ENCODE measurements around the gene SANBR. TPM values are rescaled to one million over a fixed set of nuclear protein-coding genes. Genes with fewer than 3 reads are reported as not detected.

The SANBR gene
- total RNA-seq, 2 donors from 2014 or later, result 5.2 to 6.9 TPM

DNA sequence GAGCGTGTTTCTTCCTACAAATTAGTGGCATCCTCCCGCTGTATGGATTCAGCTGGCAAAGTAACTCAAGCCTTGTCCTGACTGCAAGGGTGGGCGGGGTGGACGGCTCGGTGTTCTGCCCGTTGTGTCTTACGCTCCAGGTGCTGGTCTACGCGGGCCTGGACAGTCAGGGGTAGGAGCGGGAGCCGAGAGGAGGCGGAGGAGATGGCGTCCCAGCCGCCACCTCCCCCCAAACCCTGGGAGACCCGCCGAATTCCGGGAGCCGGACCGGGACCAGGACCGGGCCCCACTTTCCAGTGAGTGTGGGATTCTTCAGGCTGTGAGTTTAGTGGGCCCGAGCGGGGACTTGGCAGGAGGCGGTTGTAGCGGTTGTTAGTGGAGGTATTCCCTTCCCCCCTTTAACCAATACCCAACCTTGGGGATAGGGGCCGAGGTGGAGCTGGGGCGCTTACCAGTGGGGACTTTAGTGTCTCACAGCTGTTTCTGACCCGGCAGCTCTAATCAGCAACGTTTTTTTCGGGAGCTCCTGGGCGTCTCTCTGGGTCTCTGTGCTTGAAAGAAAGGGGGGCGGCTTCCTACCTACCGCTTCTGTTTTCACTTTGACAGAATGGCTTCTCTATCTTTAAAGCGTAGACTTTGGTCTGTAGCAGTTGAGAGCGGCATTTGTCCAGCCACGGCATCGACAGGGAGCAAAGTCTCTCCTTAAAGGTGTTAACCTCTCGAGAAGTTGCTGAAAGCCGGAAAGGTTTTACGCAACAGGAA lies 47.9 kb upstream of the SANBR start, which contains the start of the genes PEX13 and PUS10:
PEX13 (plus strand) TSS at position 165 of the 762 bp plus-strand sequence; CDS start at position 205, 40 bp downstream.
PUS10 (minus strand) TSS at position 700 of the 762 bp plus-strand sequence. CDS start 6,365 bp downstream, outside the sequence.
- peak within 1 kb of the TSS; percentile 79 to 91 for H3K4me3 ChIP-seq
- no peaks in the 10 kb centered on the region for H3K9me3 ChIP-seq
- ATAC-seq (peak; percentile 85), DNase-seq (peak; percentile 70 to 84 (median 76))
- no peaks in the 10 kb centered on the region for H3K36me3 ChIP-seq (replicated peaks in 1 of 2; ENCODE audit: insufficient read depth in 1 of 2, low read depth in 2 of 2)
- H3K4me1 ChIP-seq, result peaks cover 49% of the 10 kb centered on the region
- intact Hi-C loops (cut with DNase I), result no loop called here
- H3K27me3 ChIP-seq, result no peaks in the 10 kb centered on the region
- 0% methylated on average over 32 to 34 of the region's 39 CpGs for WGBS, 2 donors
- TF ChIP-seq, protein P1, sequence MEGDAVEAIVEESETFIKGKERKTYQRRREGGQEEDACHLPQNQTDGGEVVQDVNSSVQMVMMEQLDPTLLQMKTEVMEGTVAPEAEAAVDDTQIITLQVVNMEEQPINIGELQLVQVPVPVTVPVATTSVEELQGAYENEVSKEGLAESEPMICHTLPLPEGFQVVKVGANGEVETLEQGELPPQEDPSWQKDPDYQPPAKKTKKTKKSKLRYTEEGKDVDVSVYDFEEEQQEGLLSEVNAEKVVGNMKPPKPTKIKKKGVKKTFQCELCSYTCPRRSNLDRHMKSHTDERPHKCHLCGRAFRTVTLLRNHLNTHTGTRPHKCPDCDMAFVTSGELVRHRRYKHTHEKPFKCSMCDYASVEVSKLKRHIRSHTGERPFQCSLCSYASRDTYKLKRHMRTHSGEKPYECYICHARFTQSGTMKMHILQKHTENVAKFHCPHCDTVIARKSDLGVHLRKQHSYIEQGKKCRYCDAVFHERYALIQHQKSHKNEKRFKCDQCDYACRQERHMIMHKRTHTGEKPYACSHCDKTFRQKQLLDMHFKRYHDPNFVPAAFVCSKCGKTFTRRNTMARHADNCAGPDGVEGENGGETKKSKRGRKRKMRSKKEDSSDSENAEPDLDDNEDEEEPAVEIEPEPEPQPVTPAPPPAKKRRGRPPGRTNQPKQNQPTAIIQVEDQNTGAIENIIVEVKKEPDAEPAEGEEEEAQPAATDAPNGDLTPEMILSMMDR (IDR thresholded peaks at IDR 0.05), result no peak
- TF ChIP-seq POLR2A (IDR thresholded peaks at IDR 0.05), result peak; percentile 30 to 76 (median 75)
- H3K27ac ChIP-seq, result peak within 1 kb of the TSS; percentile 84 to 95 (median 92)

GRCh38 chr2:61018318-61018755 lies 47.3 kb upstream of the SANBR start:
- no peaks in the 10 kb centered on the region for H3K36me3 ChIP-seq (replicated peaks in 1 of 2; ENCODE audit: insufficient read depth in 1 of 2, low read depth in 2 of 2)
- no peaks in the 10 kb centered on the region for H3K27me3 ChIP-seq
- H3K4me1 ChIP-seq, result peaks cover 43% of the 10 kb centered on the region
- H3K4me3 ChIP-seq, result peak overlapping the region; percentile 79 to 91
- intact Hi-C loops (cut with DNase I), result no loop called here
- DNase-seq (no peak), ATAC-seq (no peak)
- WGBS, 2 donors, result 0% methylated on average over 7 of the region's 7 CpGs
- TF ChIP-seq, protein P1 (IDR thresholded peaks at IDR 0.05), result no peak
- no peak for TF ChIP-seq POLR2A (IDR thresholded peaks at IDR 0.05)
- no peaks in the 10 kb centered on the region for H3K9me3 ChIP-seq
- H3K27ac ChIP-seq, result peak overlapping the region; percentile 84 to 95 (median 92)

GRCh38 chr2:61018798-61019197 lies 46.9 kb upstream of the SANBR start:
- Histone ChIP-seq H3K27ac (peak overlapping the region in 3 of 4 donors; percentile 84 to 95 (median 94)), H3K27me3 (no peaks in the 10 kb centered on the region), H3K4me1 (peaks cover 39% of the 10 kb centered on the region), H3K9me3 (no peaks in the 10 kb centered on the region), H3K36me3 (replicated peaks in 1 of 2; ENCODE audit: insufficient read depth in 1 of 2, low read depth in 2 of 2) (no peaks in the 10 kb centered on the region), H3K4me3 (peak overlapping the region in 1 of 2 donors; percentile 91)
- WGBS, 2 donors, result 8 to 10% methylated on average over 6 of the region's 6 CpGs
- intact Hi-C loops (cut with DNase I), result no loop called here
- ATAC-seq, result no peak
- TF ChIP-seq POLR2A (IDR thresholded peaks at IDR 0.05), result no peak
- TF ChIP-seq, protein P1 (IDR thresholded peaks at IDR 0.05), result no peak
- DNase-seq, result no peak

DNA sequence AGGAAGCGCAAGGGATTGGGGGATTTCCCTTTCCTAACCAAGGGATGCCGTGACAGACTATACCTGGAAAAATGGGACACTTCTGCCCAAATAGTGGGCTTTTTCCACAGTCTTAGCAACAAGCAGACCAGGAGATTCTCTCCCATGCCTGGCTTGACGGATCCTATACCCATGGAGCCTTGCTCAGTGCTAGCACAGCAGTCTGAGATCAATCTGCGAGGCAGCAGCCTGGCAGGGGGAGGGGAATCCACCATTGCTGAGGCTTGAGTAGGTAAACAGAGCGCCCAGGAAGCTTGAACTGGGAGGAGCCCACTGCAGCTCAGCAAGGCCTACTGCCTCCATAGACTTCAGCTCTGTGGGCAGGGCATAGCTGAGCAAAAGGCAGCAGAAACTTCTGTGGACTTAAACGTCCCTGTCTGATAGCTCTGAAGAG lies 44.4 kb upstream of the SANBR start:
- DNase-seq, result no peak
- WGBS, 2 donors, result 89 to 100% methylated on average over 3 to 6 of the region's 6 CpGs
- Histone ChIP-seq H3K4me3 (no peak overlapping the region), H3K36me3 (replicated peaks in 1 of 2; ENCODE audit: insufficient read depth in 1 of 2, low read depth in 2 of 2) (peaks cover 0 to 2% of the 10 kb centered on the region in 2 donors), H3K4me1 (peaks cover 18% of the 10 kb centered on the region), H3K27ac (no peak overlapping the region), H3K9me3 (no peaks in the 10 kb centered on the region), H3K27me3 (no peaks in the 10 kb centered on the region)
- intact Hi-C loops (cut with DNase I), result no loop called here
- no peak for ATAC-seq
- TF ChIP-seq POLR2A (IDR thresholded peaks at IDR 0.05), result no peak
- TF ChIP-seq, protein P1 (IDR thresholded peaks at IDR 0.05), result no peak
